HEK293 (cell line): ENCODE results near the gene TRMT61A.

Experiments
- CTCF ChIA-PET: fragments of 350-600 bp; formaldehyde crosslinking; extraction: SDS; loops from one replicate; lab custom pipeline; 2021; ENCODE audit warnings: antibody characterized with exemption; lab: Yijun Ruan, JAX
- POLR2A ChIA-PET: fragments of 300-600 bp; formaldehyde crosslinking; extraction: SDS; loops from one replicate; lab custom pipeline; 2020; ENCODE audit warnings: antibody characterized with exemption, inconsistent platforms; lab: Yijun Ruan, JAX
- H3K27ac ChIP-seq: fragments of 200-500 bp; sonication (Bioruptor generic); 2 replicates; pipeline ENCODE4 v1.5.1; 2014; ENCODE audit warnings: low read depth, low read length, control low read depth, inconsistent platforms; ENCODE audit errors: extremely low read depth
- H3K36me3 ChIP-seq, 2 experiments: fragments of 200-500 bp in 1 of 2; sonication (Bioruptor generic) in 1 of 2; 1 replicate in 1 of 2; 2 replicates in 1 of 2; pipeline ENCODE4 v1.5.1; 2014 to 2017; ENCODE audit warnings: inconsistent platforms in 2 of 2, low read length in 2 of 2; ENCODE audit not compliant: control insufficient read depth in 2 of 2, insufficient read depth in 1 of 2
- H3K4me1 ChIP-seq: fragments of 200-500 bp; sonication (Bioruptor generic); 2 replicates; pipeline ENCODE4 v1.5.1; 2014; ENCODE audit warnings: mild to moderate bottlenecking, low read length, inconsistent platforms; ENCODE audit not compliant: control insufficient read depth, insufficient read depth
- H3K4me3 ChIP-seq: 2 replicates; pipeline ENCODE4 v1.5.1; 2011; ENCODE audit warnings: low read depth, mild to moderate bottlenecking, control low read depth, low read length, moderate library complexity
- H3K9me3 ChIP-seq: fragments of 200-500 bp; sonication (Bioruptor generic); 2 replicates; pipeline ENCODE4 v1.5.1; 2014; ENCODE audit warnings: low read depth, low read length, inconsistent platforms; ENCODE audit not compliant: control insufficient read depth, insufficient read depth
- BCL11B ChIP-seq: fragments of 450-650 bp; formaldehyde crosslinking; IDR thresholded peaks from 2 replicates; pipeline ENCODE4 v1.5.1; 2016; ENCODE audit warnings: low read depth, missing biosample characterization, missing genetic modification characterization
- INSM2 ChIP-seq: fragments of 450-650 bp; formaldehyde crosslinking; IDR thresholded peaks from 2 replicates; pipeline ENCODE4 v1.5.1; 2016; ENCODE audit warnings: missing biosample characterization, missing genetic modification characterization
- MEIS1 ChIP-seq: sonication (generic); formaldehyde crosslinking; IDR thresholded peaks from 2 replicates; pipeline ENCODE4 v1.8.1; 2022; ENCODE audit warnings: missing genetic modification reagents, mild to moderate bottlenecking, borderline replicate concordance
- PRDM1 ChIP-seq: fragments of 450-650 bp; formaldehyde crosslinking; IDR thresholded peaks from 2 replicates; pipeline ENCODE4; 2016; ENCODE audit warnings: missing biosample characterization, missing genetic modification characterization
- SP3 ChIP-seq: fragments of 450-650 bp; formaldehyde crosslinking; IDR thresholded peaks from 2 replicates; pipeline ENCODE4 v1.5.1; 2016; ENCODE audit warnings: missing biosample characterization, missing genetic modification characterization
- WT1 ChIP-seq: fragments of 450-650 bp; formaldehyde crosslinking; IDR thresholded peaks from 2 replicates; pipeline ENCODE4 v1.5.1; 2016; ENCODE audit warnings: missing biosample characterization, missing genetic modification characterization
- ZBTB11 ChIP-seq: fragments of 450-650 bp; formaldehyde crosslinking; conservative IDR thresholded peaks from 2 replicates; pipeline ENCODE4 v1.5.1; 2016; ENCODE audit warnings: low read depth, missing biosample characterization, missing genetic modification characterization
- ZBTB20 ChIP-seq: fragments of 450-650 bp; formaldehyde crosslinking; IDR thresholded peaks from 2 replicates; pipeline ENCODE4 v1.5.1; 2016; ENCODE audit warnings: missing biosample characterization, missing genetic modification characterization
- ZFP3 ChIP-seq: fragments of 450-650 bp; formaldehyde crosslinking; IDR thresholded peaks from 2 replicates; pipeline ENCODE4 v1.5.1; 2016; ENCODE audit warnings: low read depth, missing biosample characterization, missing genetic modification characterization
- ZNF148 ChIP-seq: fragments of 450-650 bp; formaldehyde crosslinking; IDR thresholded peaks from 2 replicates; pipeline ENCODE4 v1.5.0; 2017; ENCODE audit warnings: missing biosample characterization, missing genetic modification characterization, borderline replicate concordance
- ZNF19 ChIP-seq: fragments of 450-650 bp; formaldehyde crosslinking; IDR thresholded peaks from 2 replicates; pipeline ENCODE4; 2016; ENCODE audit warnings: missing biosample characterization, missing genetic modification characterization, low read depth
- ZNF24 ChIP-seq: fragments of 450-650 bp; formaldehyde crosslinking; IDR thresholded peaks from 2 replicates; pipeline ENCODE4 v1.5.1; 2016; ENCODE audit warnings: missing biosample characterization, missing genetic modification characterization
- ZNF274 ChIP-seq, 2 experiments: fragments of 200-500 bp in 1 of 2; fragments of 450-650 bp in 1 of 2; sonication (Bioruptor generic) in 1 of 2; formaldehyde crosslinking in 1 of 2; IDR thresholded peaks; 2 replicates each; pipeline versions ENCODE4 v1.5.1 to v1.6.1; 2014 to 2016; ENCODE audit warnings: borderline replicate concordance in 1 of 2, inconsistent platforms in 1 of 2, low read length in 1 of 2, missing biosample characterization in 1 of 2, missing genetic modification characterization in 1 of 2
- ZNF324 ChIP-seq: fragments of 450-650 bp; formaldehyde crosslinking; IDR thresholded peaks from 2 replicates; pipeline ENCODE4 v1.5.1; 2016; ENCODE audit warnings: missing biosample characterization, missing genetic modification characterization
- ZNF366 ChIP-seq: fragments of 450-650 bp; formaldehyde crosslinking; conservative IDR thresholded peaks from 2 replicates; pipeline ENCODE4 v1.5.1; 2016; ENCODE audit warnings: missing biosample characterization, missing genetic modification characterization
- ZNF426 ChIP-seq: fragments of 450-650 bp; formaldehyde crosslinking; IDR thresholded peaks from 2 replicates; pipeline ENCODE4 v1.5.1; 2017; ENCODE audit warnings: missing biosample characterization, missing genetic modification characterization, mild to moderate bottlenecking, inconsistent platforms, moderate library complexity
- ZNF488 ChIP-seq: fragments of 450-650 bp; formaldehyde crosslinking; IDR thresholded peaks from 2 replicates; pipeline ENCODE4 v1.5.1; 2016; ENCODE audit warnings: missing biosample characterization, missing genetic modification characterization
- ZNF529 ChIP-seq: fragments of 450-650 bp; formaldehyde crosslinking; IDR thresholded peaks from 2 replicates; pipeline ENCODE4 v1.5.1; 2017; ENCODE audit warnings: missing genetic modification characterization, missing biosample characterization; ENCODE audit not compliant: insufficient replicate concordance
- ZNF548 ChIP-seq: fragments of 450-650 bp; formaldehyde crosslinking; IDR thresholded peaks from 2 replicates; pipeline ENCODE4 v1.5.1; 2016; ENCODE audit warnings: missing biosample characterization, missing genetic modification characterization
- ZNF571 ChIP-seq: fragments of 450-650 bp; formaldehyde crosslinking; IDR thresholded peaks from 2 replicates; pipeline ENCODE4 v1.5.0; 2017; ENCODE audit warnings: missing biosample characterization, missing genetic modification characterization
- ZNF600 ChIP-seq: fragments of 450-650 bp; formaldehyde crosslinking; IDR thresholded peaks from 2 replicates; pipeline ENCODE4 v1.5.1; 2016; ENCODE audit warnings: missing biosample characterization, missing genetic modification characterization
- ZNF610 ChIP-seq: fragments of 450-650 bp; formaldehyde crosslinking; IDR thresholded peaks from 2 replicates; pipeline ENCODE4 v1.5.1; 2016; ENCODE audit warnings: missing biosample characterization, missing genetic modification characterization, borderline replicate concordance
- ZNF626 ChIP-seq: fragments of 450-650 bp; sonication (Bioruptor Pico); formaldehyde crosslinking; IDR thresholded peaks from 2 replicates; pipeline ENCODE4 v1.5.1; 2018; ENCODE audit warnings: missing biosample characterization, missing genetic modification characterization, inconsistent platforms
- ZNF654 ChIP-seq: fragments of 450-650 bp; formaldehyde crosslinking; IDR thresholded peaks from 2 replicates; pipeline ENCODE4 v1.5.1; 2016; ENCODE audit warnings: low read depth, missing biosample characterization, missing genetic modification characterization
- TF ChIP-seq, protein P1 (sequence below): fragments of 450-650 bp; formaldehyde crosslinking; IDR thresholded peaks from 2 replicates; pipeline ENCODE4 v1.5.1; 2016; ENCODE audit warnings: missing biosample characterization, missing genetic modification characterization

The TRMT61A gene

DNA sequence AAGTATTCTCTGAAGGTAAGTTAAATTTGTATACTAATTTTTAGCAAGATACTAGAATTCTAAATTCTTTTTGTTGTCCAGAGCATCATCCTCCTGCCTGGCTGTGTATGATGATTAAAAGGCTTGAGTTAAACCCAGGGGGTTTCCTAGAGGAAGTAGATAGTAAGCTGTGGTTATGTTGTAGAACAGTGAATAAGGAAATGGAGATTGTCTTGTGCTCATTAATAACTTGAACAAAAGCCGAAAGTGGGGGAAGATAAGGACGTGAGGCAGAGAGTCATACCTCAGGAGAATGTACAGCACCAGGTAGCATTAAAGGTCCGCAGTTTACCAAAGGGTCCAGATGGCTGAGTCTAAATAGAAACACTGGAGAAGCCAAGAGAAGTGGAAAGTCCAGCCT lies 48.4 kb upstream of the TRMT61A start:
- no peak for TF ChIP-seq ZNF654 (tag by site-specific recombination)
- no peak for TF ChIP-seq ZBTB20 (tag by site-specific recombination)
- TF ChIP-seq ZNF274 (IDR thresholded peaks at IDR 0.05; ENCODE audit: low read length): no peak
- no peak for TF ChIP-seq ZNF274 (tag by site-specific recombination; IDR thresholded peaks at IDR 0.05; ENCODE audit: borderline replicate concordance)
- no peak for TF ChIP-seq BCL11B
- TF ChIP-seq ZNF19: no peak
- TF ChIP-seq SP3 (tag by site-specific recombination): no peak
- no peak for TF ChIP-seq ZFP3 (tag by site-specific recombination)
- Histone ChIP-seq H3K9me3 (no peaks in the 10 kb centered on the region), H3K4me1 (no peaks in the 10 kb centered on the region), H3K36me3 (peaks cover 52 to 65% of the 10 kb centered on the region in 2 experiments), H3K4me3 (no peak overlapping the region), H3K27ac (0 out of 2 replicates have a peak overlapping the region, but pooled peaks have one; percentile 4)
- POLR2A ChIA-PET: no interaction called here
- CTCF ChIA-PET: interaction anchor here (1.1 kb wide), 1 partner anchor 20 kb away, joined by 5 read pairs; no protein-coding TSS in a partner anchor

DNA sequence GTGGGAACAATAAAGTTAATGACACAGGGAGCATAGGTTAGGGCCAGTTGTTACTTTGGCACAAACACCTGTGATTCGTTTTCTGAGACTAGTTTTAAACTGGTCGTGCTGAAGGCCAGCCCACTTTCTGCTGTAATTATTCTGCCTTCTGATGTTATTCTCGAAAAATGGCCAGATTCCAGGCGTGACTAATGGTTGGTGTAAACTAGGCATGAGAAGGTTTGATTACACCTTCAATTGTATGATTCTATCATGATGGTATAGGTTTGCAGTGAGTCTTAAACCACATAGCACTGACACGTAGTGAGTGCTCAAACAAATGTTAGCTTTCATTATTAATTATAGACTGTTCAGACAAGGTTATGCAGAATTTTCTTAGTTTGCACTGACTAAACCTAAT lies 45.4 kb upstream of the TRMT61A start:
- CTCF ChIA-PET: interaction anchor here (0.7 to 1.0 kb wide), 2 partner anchors 35 to 93 kb away, joined by 3 read pairs; no protein-coding TSS in a partner anchor
- TF ChIP-seq ZBTB11 (no peak), ZNF366 (tag by site-specific recombination) (0 out of 2 replicates have a peak, but pooled peaks have one; percentile 13), ZNF529 (tag by site-specific recombination) (no peak), PRDM1 (tag by site-specific recombination) (peak; percentile 36; the same call in 1 of the 2 replicates), ZNF24 (no peak), ZNF488 (tag by site-specific recombination) (no peak), ZNF426 (tag by site-specific recombination) (no peak), ZNF610 (tag by site-specific recombination) (no peak), MEIS1 (CRISPR knock-in tag) (no peak), INSM2 (tag by site-specific recombination) (no peak), ZNF571 (tag by site-specific recombination) (no peak), ZNF324 (tag by site-specific recombination) (no peak), ZNF600 (tag by site-specific recombination) (no peak), ZNF148 (tag by site-specific recombination) (no peak), ZNF19 (no peak), ZNF548 (tag by site-specific recombination) (no peak), WT1 (tag by site-specific recombination) (no peak), ZNF626 (tag by site-specific recombination) (no peak)
- TF ChIP-seq, protein P1, sequence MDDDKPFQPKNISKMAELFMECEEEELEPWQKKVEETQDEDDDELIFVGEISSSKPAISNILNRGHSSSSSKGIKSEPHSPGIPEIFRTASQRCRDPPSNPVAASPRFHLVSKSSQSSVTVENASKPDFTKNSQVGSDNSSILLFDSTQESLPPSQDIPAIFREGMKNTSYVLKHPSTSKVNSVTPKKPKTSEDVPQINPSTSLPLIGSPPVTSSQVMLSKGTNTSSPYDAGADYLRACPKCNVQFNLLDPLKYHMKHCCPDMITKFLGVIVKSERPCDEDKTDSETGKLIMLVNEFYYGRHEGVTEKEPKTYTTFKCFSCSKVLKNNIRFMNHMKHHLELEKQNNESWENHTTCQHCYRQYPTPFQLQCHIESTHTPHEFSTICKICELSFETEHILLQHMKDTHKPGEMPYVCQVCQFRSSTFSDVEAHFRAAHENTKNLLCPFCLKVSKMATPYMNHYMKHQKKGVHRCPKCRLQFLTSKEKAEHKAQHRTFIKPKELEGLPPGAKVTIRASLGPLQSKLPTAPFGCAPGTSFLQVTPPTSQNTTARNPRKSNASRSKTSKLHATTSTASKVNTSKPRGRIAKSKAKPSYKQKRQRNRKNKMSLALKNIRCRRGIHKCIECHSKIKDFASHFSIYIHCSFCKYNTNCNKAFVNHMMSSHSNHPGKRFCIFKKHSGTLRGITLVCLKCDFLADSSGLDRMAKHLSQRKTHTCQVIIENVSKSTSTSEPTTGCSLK (tag by site-specific recombination): no peak

More for the DNA sequence above, 45.4 kb upstream of the TRMT61A start:
- Histone ChIP-seq H3K9me3 (no peaks in the 10 kb centered on the region), H3K4me3 (no peak overlapping the region), H3K4me1 (no peaks in the 10 kb centered on the region), H3K27ac (no peak overlapping the region), H3K36me3 (peaks cover 54 to 56% of the 10 kb centered on the region in 2 experiments)
- POLR2A ChIA-PET: no interaction called here
